Measurements from ENCODE around the gene PKDREJ. TPM values are rescaled to one million over a fixed set of nuclear protein-coding genes. Genes with fewer than 3 reads are reported as not detected.

PKDREJ gene
- total and polyA plus RNA-seq, 2 of the 4 experiments (the other 2 are of a cell fraction): 0.02 TPM; not detected in 1

- in situ Hi-C loops (cut with MboI; ENCODE audit: low sequenced_read_pairs): no loop called here
- ChIA-PET POLR2A (ENCODE audit: unreplicated experiment) (interaction anchor here (0.6 kb wide), 1 partner anchor 18 kb away, joined by 3 read pairs; no protein-coding TSS in a partner anchor), CTCF (interaction anchor here (0.5 to 0.6 kb wide), 2 partner anchors 46 to 571 kb away, joined by 5 to 6 read pairs; no protein-coding TSS in a partner anchor)
- Histone ChIP-seq H4K8ac (ENCODE audit: low read depth in 2 of 2, low read length in 2 of 2) (peak overlapping the region in 1 of 2 experiments; percentile 24; a peak in 1 of 4 replicates), H3K79me1 (ENCODE audit: low read depth in 1 of 2, low read length in 2 of 2) (no peaks in the 10 kb centered on the region), H3K18ac (ENCODE audit: low read depth, low read length) (no peak overlapping the region), H3K14ac (replicated peaks; ENCODE audit: low read depth, low read length) (no peak overlapping the region; the same call in 1 of the 2 replicates), H2BK15ac (ENCODE audit: low read depth, low read length) (no peak overlapping the region), H2BK20ac (ENCODE audit: low read depth, low read length) (no peak overlapping the region), H3K9me1 (ENCODE audit: insufficient read depth, low read length) (peaks cover 7% of the 10 kb centered on the region; the same call in 1 of the 2 replicates), H2AK9ac (replicated peaks; ENCODE audit: low read depth, low read length, poor library complexity) (no peak overlapping the region), H2BK120ac (ENCODE audit: low read depth, low read length) (no peak overlapping the region), H3K4me2 (ENCODE audit: low read depth, low read length) (no peak overlapping the region), H3K36me3 (ENCODE audit: control insufficient read depth, insufficient read depth, low read length) (peaks cover 21% of the 10 kb centered on the region), H2AK5ac (ENCODE audit: low read depth, low read length) (no peak overlapping the region), H3K4ac (ENCODE audit: low read depth, low read length) (no peak overlapping the region), H2AFZ (replicated peaks; ENCODE audit: low read length, poor library complexity) (no peak overlapping the region), H3K9me3 (ENCODE audit: control insufficient read depth, insufficient read depth, low read length) (no peaks in the 10 kb centered on the region), H3K4me1 (ENCODE audit: control insufficient read depth, insufficient read depth, low read length) (peaks cover 5% of the 10 kb centered on the region), H3K23ac (ENCODE audit: low read depth, low read length) (no peak overlapping the region), H3K27me3 (ENCODE audit: control insufficient read depth, insufficient read depth, low read length) (no peaks in the 10 kb centered on the region), H4K91ac (ENCODE audit: insufficient read depth, low read depth, low read length) (no peak overlapping the region), H3K4me3 (ENCODE audit: insufficient read depth, low read depth, low read length) (no peak overlapping the region), H4K5ac (ENCODE audit: low read depth, low read length) (no peak overlapping the region), H3K27ac (ENCODE audit: insufficient read depth, low read length) (no peak overlapping the region), H2BK5ac (ENCODE audit: low read depth, low read length, poor library complexity, severe bottlenecking) (no peak overlapping the region), H3K9ac (ENCODE audit: low read depth, low read length) (no peak overlapping the region), H4K20me1 (ENCODE audit: insufficient read depth, low read length) (peaks cover 3% of the 10 kb centered on the region; the same call in 1 of the 2 replicates), H3K56ac (ENCODE audit: extremely low read depth, insufficient read depth, low read length) (no peak overlapping the region)
- no TSS peak for BruUV-seq (replicated peaks)
- ATAC-seq (ENCODE audit: low read depth) (peak; percentile 84), DNase-seq (peak; percentile 31)
- no peak for TF ChIP-seq MXI1 (IDR thresholded peaks at IDR 0.05; ENCODE audit: borderline replicate concordance, low read depth, low read length)
- TF ChIP-seq FOS (IDR thresholded peaks at IDR 0.05; ENCODE audit: low read depth, low read length): no peak
- TF ChIP-seq RCOR1 (IDR thresholded peaks at IDR 0.05; ENCODE audit: insufficient replicate concordance, low read length): no peak
- TF ChIP-seq BHLHE40 (IDR thresholded peaks at IDR 0.05; ENCODE audit: low read depth, low read length): no peak
- TF ChIP-seq POLR2A (IDR thresholded peaks at IDR 0.05; ENCODE audit: low read depth, low read length): no peak
- dilution Hi-C loops (cut with HindIII; ENCODE audit: low sequenced_read_pairs, unreplicated experiment): no loop called here
- WGBS, 2 experiments (ENCODE audit: extremely low coverage in 2 of 2, insufficient read length in 1 of 2): 72% methylated on average over 2 of the region's 12 CpGs; no CpG with 5 or more reads in 1 of the 2 experiments
- intact Hi-C loops (cut with micrococcal nuclease): no loop called here
These were observed 25.6 kb downstream of the PKDREJ start for GRCh38 chr22:46237453-46238124.
